ENCODE results near the gene PRUNE1. TPM values are rescaled to one million over a fixed set of nuclear protein-coding genes. Genes with fewer than 3 reads are reported as not detected.

PRUNE1 gene
- total RNA-seq, 1 donor from 2014 or later, result 8.7 TPM

DNA sequence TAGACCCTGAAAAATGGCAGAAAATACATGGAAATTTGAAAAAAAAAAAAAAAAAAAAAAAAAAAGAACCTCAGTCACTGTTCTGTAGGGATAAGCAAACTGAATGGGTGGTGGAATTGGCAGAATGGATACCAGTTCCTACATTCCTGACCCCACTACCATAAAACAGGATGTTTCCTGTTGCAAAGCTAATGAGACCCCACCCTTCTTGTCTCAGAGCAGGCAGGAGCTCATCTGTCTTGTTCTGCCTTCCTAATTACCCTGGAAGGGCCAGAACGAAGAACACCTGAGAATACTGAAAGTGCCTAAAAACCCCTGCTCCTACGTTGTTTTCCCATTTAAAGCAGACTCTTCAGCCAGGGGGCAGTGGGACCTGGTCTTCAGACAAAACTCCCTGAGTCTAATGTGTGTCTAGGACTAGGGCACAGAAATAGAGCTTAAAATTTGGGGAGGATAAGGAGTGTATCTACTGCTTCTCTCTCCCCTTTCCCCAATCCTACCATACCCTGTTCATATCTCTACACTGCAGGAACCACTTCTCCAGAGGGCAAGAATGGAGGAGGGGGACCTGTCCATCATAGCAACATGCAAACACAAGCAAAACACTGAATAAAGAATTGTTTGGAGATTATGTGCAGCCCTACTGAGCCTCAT is 43.2 kb downstream of the PRUNE1 start:
- no peak for DNase-seq

DNA sequence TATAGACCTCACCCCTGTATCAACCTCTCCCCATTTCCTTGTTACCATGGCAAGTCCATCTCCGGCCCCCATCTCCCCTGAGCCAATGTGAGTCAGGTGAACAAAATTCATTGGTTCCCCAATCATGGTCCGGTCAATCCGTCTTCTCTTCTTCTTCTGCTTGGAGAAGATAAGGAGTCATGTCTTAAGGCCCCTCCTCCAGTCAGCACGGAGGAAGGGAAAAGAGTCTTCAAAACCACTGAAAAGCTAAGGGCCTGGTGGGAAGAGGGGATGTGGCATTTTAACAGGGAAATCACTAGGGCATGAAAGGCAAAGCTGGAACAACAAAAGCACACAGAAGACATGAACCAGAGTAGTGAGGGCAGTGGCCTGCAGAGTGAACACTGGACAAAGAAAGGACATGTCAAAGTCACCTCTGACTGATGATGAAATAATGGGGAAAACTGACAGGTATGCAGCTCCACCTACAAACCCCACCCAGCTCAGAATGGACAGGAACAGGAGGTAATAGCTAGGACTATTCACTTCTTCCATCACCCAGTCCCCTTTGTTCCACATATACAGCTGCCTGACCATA is 46.8 kb downstream of the PRUNE1 start:
- no peak for DNase-seq

DNA sequence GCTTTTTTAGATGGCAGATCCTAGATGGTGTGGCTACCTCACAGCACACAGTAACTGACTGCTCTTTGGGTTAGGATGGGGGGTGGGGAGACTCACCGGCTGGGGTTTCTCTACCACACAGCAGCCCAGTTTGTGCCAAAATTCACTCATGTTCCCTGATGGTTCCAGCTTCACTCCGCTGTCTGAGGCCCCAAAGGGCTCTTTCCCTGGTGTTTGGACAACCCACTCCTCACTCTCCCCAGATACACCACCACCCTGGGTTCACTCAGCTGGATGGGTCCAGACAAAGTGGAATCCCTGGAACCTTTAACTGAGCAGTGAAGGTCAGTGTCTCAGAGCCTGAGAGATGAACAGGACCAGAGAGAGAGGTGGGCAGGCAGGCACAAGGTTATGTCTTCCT is 47.3 kb downstream of the PRUNE1 start:
- no peak for DNase-seq

DNA sequence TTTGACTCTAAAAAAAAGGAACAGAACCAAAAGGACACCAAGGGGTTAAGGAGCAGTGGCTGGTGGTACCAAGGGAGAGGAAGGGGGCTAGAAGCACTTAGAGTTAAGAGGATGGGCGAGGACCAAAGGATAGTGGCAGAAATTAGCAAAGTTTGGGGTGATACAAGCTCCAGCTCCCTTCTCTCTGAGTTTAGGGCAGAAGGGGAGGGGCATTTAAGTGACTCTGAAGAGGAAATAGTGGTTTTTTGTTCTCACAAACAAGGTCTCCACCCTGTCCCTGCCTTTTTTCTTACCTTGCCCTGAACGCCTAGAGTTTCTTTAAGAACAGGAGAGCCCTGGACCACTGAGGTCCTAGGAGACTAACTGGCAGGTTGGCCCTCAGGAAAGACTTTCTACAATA is 47.9 kb downstream of the PRUNE1 start:
- DNase-seq, result no peak

DNA sequence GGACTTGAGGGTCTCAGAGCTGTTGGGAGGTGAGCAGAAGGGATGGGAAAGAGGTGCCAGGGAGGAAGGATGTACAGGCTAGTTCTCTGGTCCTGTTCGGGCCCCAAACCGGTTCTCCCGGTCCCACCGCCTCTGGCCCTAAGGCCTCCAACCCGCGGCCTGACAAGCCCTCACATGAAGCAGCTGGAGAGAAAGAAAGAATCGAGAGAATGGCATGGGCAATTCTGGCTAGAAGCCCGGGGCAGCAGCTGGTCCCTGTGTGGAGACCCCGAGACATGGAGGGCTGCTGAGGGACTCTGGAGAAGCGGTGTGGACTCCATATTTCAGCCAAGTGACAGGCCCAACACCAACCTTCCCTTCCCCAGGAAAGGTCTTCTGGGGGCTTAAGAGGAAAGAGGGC is 50.4 kb downstream of the PRUNE1 start:
- peak; percentile 31 for DNase-seq

DNA sequence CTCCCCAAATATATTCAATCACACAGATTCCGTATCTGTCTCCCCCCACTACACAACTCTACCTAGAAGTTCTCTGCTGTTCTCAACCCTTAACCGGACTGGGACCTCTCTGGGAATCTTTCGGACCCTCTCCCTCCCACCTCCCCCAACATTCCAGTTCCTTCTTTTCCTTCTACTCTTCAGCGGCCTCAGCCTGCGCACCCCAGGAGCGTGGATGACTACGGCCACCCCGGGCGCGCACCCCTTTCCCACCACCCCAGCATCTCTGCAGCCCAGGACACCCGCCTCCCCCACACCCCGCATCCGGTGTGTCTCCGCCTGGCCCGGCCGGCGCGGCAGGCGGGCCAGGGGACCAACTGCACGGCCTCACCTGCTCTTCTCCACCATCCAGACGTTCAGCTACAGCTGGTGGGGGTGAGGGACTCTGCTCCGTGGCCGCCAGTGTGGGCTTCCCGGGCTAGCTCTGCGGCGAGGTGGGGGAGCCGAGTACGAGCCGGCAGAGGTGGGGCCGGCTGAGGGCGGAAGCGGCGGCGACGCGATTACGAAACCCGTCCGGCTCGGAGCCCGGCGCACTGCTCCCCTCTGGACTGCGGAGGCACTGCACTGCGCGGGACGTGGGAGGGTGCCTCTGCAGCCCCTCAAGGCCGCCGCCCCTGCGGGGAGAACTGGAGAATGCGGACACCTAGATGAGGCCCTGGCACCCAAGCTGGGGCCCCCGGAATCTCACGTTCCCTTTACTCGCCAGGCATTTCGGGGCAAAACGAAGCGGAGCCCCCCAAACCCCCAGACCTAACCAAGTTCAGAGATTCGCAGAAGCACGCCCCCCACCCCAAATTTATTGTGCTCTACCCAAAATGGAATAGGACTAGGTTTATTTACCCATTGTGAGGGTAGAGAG is 51.1 kb downstream of the PRUNE1 start, which contains the start of gene CDC42SE1:
TSS of gene CDC42SE1 (minus strand) at position 514 of the 898 bp plus-strand sequence. CDS start 3,892 bp downstream, outside the sequence.
- peak; percentile 91 for DNase-seq

DNA sequence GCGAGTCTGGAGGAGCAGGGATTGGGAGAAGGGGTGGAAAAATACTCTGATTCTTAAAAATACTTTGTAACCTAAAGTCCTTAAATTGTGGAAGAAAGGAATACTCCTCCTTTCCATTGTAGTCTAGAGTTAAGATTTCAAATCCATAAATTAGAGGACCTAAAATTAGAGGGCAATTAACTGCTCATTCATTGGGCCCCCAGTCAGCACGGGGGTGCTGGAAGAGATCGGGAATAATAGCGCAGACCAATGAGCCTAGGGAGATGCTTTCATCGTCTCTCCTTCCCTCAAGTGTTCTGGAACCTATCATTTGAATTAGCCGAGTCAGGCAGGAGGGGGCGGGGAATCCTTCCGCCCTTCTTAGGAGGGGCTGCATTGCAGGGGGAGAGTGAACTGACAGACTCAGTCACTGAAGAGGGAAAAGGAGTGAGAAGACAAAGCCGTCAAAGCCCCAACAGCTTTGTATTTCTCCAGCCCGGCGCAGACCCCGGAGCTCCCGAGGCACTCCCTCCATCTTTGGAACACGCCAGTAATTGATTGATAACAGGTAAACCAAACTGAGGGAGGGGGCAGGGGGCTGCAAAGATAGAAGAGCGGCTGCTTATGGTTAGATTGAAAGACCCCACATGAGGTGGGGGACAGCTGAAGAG is 51.9 kb downstream of the PRUNE1 start, which contains the start of gene MLLT11:
TSS of gene MLLT11 (plus strand) at position 391 of the 650 bp plus-strand sequence. CDS start 6,828 bp downstream, outside the sequence.
- DNase-seq, result peak; percentile 63

DNA sequence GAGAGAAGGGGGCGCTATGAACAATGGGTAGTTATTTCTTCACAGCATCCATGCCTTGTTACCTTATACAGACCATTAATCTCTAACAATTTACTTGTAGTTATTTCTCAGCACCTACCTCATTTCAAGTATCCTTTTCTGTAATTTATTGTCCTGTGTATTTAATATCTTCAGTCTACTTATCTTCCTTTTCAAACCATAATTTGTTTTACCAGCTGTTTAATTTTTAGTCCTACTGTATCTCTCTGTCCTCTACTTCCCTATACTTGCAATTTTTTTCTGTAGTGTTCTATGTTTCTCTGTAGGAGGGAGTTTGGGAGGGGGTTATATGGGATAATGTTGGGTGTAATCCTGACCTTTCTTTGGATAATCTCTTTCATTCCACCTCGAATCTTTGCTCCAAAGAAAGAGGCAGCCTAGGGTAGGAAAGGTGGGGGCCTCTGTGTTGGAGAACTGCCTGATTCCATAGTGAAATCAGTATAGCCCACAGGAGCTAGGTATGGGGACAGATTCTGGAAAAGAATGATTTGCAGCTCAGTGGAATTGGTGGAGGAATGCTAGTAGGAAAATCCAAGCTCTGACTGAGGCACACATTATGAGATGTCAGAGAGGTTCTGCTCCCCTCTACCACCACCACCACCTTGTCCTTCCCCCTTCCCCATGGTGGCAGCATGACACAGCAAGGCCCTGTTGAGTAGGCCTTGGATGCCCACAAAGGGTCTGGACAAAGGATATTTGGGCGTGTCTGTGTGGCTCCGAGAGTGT is 52.6 kb downstream of the PRUNE1 start:
- peak; percentile 24 for DNase-seq

DNA sequence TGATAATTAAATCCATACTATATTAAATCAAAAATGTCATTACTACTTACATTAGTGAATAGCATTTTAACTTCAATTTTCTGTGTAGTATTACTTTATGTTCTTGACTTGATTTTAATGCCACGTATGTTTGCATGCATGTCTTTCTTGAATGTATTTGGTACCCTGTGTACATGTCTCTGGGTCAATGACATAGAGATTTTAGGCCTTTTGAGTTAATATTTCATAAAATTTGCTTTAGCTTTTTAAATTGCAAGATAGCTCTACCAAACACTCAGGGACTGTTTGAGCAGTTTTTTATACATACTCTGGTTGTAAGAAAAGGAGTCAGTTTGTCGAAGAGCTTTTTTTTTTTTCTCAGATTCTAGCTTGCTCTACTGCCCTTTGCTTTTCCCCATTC is 53.5 kb downstream of the PRUNE1 start:
- DNase-seq, result no peak

DNA sequence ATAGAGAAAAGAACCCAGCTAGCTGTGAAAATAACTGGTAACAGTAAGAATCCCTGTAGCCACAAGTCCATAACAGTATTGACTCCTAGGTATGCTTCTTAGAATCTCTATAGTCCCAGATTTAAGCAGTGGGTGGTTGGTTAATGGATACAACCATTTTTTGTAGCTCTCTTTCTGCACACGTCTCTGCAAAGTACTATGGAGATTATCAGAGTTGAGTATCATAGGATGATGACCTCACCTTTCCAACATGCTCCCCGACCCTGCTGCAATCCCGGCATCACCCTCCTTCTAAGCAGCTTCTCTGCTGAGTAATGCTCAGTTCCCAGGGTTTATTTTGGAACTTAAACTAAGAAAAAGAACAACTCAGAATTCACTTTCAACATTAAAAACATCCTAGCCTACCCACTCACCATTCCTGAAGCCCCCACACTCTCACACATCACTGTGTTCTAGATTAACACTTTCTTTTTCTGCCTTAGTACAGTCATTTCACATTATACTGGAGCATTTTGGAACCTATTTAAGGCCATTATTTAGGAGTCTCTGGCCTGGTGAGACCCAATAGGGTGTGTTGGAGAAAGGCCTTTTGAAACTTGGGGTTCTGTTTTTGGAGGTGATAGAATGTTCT is 54.6 kb downstream of the PRUNE1 start:
- peak; percentile 48 for DNase-seq

DNA sequence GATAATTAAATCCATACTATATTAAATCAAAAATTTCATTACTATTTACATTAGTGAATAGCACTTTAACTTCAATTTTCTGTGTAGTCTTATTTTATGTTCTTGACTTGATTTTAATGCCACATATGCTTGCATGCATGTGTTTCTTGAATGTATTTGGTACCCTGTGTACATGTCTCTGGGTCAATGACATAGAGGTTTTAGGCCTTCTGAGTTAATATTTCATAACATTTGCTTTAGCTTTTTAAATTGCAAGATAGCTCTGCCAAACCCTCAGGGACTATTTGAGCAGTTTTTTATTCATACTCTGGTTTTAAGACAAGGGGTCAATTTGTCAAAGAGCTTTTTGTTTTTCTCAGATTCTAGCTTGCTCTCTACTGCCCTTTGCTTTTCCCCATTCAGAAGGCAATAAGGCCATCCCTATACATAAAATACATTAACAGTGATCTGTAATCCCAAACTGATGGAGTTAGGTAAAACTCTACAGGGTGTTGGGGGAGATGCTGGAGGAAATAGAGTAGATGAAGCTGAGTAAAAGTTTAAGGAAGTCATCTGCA is 56.9 kb downstream of the PRUNE1 start:
- no peak for DNase-seq

DNA sequence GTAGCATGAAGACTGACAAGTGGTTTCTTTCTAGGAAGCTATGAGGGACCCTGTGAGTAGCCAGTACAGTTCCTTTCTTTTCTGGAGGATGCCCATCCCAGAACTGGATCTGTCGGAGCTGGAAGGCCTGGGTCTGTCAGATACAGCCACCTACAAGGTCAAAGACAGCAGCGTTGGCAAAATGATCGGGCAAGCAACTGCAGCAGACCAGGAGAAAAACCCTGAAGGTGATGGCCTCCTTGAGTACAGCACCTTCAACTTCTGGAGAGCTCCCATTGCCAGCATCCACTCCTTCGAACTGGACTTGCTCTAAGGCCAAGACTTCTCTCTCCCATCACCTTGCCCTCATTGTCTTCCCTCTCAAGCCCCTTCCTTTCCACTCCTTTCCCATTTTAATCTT is 58.9 kb downstream of the PRUNE1 start:
- DNase-seq, result no peak

DNA sequence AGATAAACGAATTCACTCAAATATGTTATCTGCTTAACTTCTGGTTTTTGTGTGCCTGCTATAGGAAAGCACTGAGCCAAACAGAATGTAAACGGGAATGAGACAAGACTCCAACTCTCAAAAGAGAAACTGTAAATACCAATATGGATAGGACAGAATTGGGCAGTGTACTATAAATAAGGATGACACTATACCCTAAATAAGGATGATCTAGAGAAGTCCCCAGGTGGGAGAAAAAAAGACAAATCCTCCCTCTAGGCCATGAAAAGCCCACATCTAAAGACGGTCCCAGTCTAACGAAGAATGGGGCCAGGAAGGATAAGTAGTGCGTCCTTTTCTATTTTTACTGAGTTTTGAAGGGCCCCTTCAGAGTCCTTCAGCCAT is 60.8 kb downstream of the PRUNE1 start:
- DNase-seq, result no peak

DNA sequence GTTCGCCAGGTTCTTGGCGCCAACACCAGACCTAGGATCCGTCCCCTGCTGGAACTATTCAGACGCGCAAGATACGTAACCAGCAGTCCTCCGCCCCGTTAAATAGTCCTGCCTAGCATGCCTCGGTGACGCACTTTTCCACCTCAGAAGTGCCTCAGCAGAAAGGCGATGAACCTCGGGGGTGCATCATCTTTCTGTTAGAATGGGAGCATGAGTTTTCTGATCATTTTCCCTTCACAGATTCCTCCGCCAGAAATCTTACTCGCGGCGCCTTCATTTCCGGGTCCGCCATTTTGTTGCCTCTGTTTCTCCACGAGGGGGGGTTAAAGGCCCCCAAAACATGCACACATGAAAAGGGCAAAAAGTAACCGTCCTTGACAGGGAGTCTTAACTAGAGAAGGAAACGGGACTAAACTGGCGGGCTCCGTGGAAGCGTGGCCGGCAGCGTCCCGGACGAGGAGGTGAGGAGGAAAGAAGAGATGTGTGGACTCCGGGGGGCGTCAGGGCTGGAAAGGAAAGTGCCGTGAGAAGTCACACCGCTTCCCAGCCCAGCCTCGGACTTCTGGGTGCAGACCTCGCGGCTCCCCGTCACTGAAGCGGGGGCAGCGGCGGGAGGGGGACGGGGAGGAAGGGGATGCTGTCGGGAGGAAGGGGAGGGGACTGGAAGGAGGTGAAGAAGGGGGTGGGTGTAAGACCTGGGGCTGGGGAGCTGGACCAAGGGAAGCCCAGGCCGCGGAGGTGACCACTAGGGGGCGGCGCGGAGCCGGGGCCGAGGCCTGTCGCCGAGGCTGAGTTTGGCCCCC is 62.4 kb downstream of the PRUNE1 start, which contains the start of gene GABPB2:
TSS of gene GABPB2 (plus strand) at position 288 of the 803 bp plus-strand sequence. CDS start 17,429 bp downstream, outside the sequence.
- DNase-seq, result peak; percentile 98

DNA sequence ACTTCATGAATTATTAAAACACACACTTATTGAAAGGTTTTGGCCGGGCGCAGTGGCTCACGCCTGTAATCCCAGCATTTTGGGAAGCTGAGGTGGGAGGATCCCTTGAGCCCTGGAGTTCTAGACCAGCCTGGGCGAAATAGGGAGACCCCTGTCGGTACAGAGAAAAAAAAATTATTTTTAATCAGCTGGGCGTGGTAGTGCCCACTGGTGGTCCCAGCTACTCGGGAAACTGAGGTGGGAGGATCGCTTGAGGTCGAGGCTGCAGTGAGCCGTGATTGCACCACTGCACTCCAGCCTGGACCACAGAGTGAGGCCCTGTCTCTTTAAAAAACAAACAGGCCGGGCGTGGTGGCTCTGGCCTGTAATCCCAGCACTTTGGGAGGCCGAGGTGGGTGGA is 64.0 kb downstream of the PRUNE1 start:
- no peak for DNase-seq

Other genes starting within 250 kb of the PRUNE1 start
- 57.5 and 63.3 TPM in 2 replicates for gene CTSS, start 242.7 kb upstream of the PRUNE1 start, total RNA-seq
- gene CTSK, start 200.2 kb upstream of the PRUNE1 start, total RNA-seq, result 0.68 and 0.84 TPM in 2 replicates
- gene ARNT, start 131.8 kb upstream of the PRUNE1 start, total RNA-seq, result 30.5 and 41.6 TPM in 2 replicates
- not detected in 2 replicates for gene CTXND2, start 121.3 kb upstream of the PRUNE1 start, total RNA-seq
- gene SETDB1, start 82.1 kb upstream of the PRUNE1 start, total RNA-seq, result 38.1 and 45.3 TPM in 2 replicates
- gene CERS2, start 33.6 kb upstream of the PRUNE1 start, total RNA-seq, result 71.6 and 96.6 TPM in 2 replicates
- not detected in 2 replicates for gene ANXA9, start 26.2 kb upstream of the PRUNE1 start, total RNA-seq
- 10.0 and 15.0 TPM in 2 replicates for gene MINDY1, start 1.5 kb upstream of the PRUNE1 start, total RNA-seq
- 0.17 and 0.33 TPM in 2 replicates for gene BNIPL, start 28.1 kb downstream of the PRUNE1 start, total RNA-seq
- gene C1orf56, start 39.3 kb downstream of the PRUNE1 start, total RNA-seq, result 1.1 and 1.4 TPM in 2 replicates
- 63.1 and 78.6 TPM in 2 replicates for gene CDC42SE1, start 51.2 kb downstream of the PRUNE1 start, total RNA-seq
- 1.2 and 3.6 TPM in 2 replicates for gene MLLT11, start 51.9 kb downstream of the PRUNE1 start, total RNA-seq
- 6.3 and 10.7 TPM in 2 replicates for gene GABPB2, start 62.3 kb downstream of the PRUNE1 start, total RNA-seq
- gene SEMA6C, start 138.2 kb downstream of the PRUNE1 start, total RNA-seq, result 21.3 and 33.4 TPM in 2 replicates
- 0.14 TPM in 1 of 2 replicates, not detected in the other for gene TNFAIP8L2, start 148.2 kb downstream of the PRUNE1 start, total RNA-seq
- gene LYSMD1, start 157.5 kb downstream of the PRUNE1 start, total RNA-seq, result 3.3 and 5.3 TPM in 2 replicates
- gene SCNM1, start 157.7 kb downstream of the PRUNE1 start, total RNA-seq, result 21.1 and 23.8 TPM in 2 replicates
- gene TMOD4, start 167.5 kb downstream of the PRUNE1 start, total RNA-seq, result 0.56 TPM in 1 of 2 replicates, not detected in the other
- 46.8 and 64.3 TPM in 2 replicates for gene VPS72, start 181.7 kb downstream of the PRUNE1 start, total RNA-seq
- 44.4 and 57.6 TPM in 2 replicates for gene PIP5K1A, start 190.1 kb downstream of the PRUNE1 start, total RNA-seq
- gene PSMD4, start 246.3 kb downstream of the PRUNE1 start, total RNA-seq, result 231 and 242 TPM in 2 replicates